Measurements from ENCODE around the gene WDR72.

GRCh38 chr15:53564647-53565046 is 194.8 kb downstream of the WDR72 start:
- TF ChIP-seq, protein P1, sequence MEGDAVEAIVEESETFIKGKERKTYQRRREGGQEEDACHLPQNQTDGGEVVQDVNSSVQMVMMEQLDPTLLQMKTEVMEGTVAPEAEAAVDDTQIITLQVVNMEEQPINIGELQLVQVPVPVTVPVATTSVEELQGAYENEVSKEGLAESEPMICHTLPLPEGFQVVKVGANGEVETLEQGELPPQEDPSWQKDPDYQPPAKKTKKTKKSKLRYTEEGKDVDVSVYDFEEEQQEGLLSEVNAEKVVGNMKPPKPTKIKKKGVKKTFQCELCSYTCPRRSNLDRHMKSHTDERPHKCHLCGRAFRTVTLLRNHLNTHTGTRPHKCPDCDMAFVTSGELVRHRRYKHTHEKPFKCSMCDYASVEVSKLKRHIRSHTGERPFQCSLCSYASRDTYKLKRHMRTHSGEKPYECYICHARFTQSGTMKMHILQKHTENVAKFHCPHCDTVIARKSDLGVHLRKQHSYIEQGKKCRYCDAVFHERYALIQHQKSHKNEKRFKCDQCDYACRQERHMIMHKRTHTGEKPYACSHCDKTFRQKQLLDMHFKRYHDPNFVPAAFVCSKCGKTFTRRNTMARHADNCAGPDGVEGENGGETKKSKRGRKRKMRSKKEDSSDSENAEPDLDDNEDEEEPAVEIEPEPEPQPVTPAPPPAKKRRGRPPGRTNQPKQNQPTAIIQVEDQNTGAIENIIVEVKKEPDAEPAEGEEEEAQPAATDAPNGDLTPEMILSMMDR (IDR thresholded peaks at IDR 0.05): no peak
- no peak for TF ChIP-seq EZH2 (IDR thresholded peaks at IDR 0.05; ENCODE audit: borderline replicate concordance, insufficient read depth, low read depth, low read length, poor library complexity, severe bottlenecking)

Measured in B cell (primary cell).